Uterus (tissue), 2 donors: ENCODE data around the gene TSNAX.

Experiments
- CTCF ChIP-seq, 4 experiments: fragments of 200-600 bp in 2 of 4; fragments of 450-650 bp in 2 of 4; sonication (generic) in 2 of 4; IDR thresholded peaks; one replicate each; pipeline ENCODE4 v1.5.1; 2016 to 2019; ENCODE audit warnings: antibody characterized with exemption in 4 of 4, mild to moderate bottlenecking in 2 of 4, moderate library complexity in 1 of 4
- POLR2A ChIP-seq, 2 donors: fragments of 450-650 bp; IDR thresholded peaks; one replicate each; pipeline ENCODE4 v1.6.1; 2016; ENCODE audit warnings: antibody characterized with exemption in 2 of 2, mild to moderate bottlenecking in 1 of 2, moderate library complexity in 1 of 2

GRCh38 chr1:231549733-231550447 lies 21.4 kb downstream of the TSNAX start:
- no peak for TF ChIP-seq CTCF (IDR thresholded peaks at IDR 0.05)
- no peak for TF ChIP-seq POLR2A (IDR thresholded peaks at IDR 0.05)
